H1 (cell line): Measurements from ENCODE around the gene MIPOL1. TPM values are rescaled to one million over a fixed set of nuclear protein-coding genes. Genes with fewer than 3 reads are reported as not detected.

Experiments
- KDM1A ChIP-seq: fragments of 200-600, 300-600 bp; sonication (generic); IDR thresholded peaks from 2 replicates; pipeline ENCODE4 v1.7.1; 2016; ENCODE audit warnings: mild to moderate bottlenecking, low read length, borderline replicate concordance
- POU5F1 ChIP-seq: IDR thresholded peaks from 2 replicates; pipeline ENCODE4 v1.6.1; 2011; ENCODE audit warnings: low read depth, mild to moderate bottlenecking, low read length, moderate library complexity
- RFX5 ChIP-seq: IDR thresholded peaks from 2 replicates; pipeline ENCODE4 v1.6.1; 2011; ENCODE audit warnings: low read depth, low read length, improper control_type of control experiment, borderline replicate concordance
- SIN3A ChIP-seq, 2 experiments: IDR thresholded peaks in 1 of 2; conservative IDR thresholded peaks in 1 of 2; 2 replicates each; pipeline ENCODE4 v1.6.1; 2011 to 2012; ENCODE audit warnings: low read length in 2 of 2, improper control_type of control experiment in 1 of 2, low read depth in 1 of 2, mild to moderate bottlenecking in 1 of 2
- SIX5 ChIP-seq: IDR thresholded peaks from 2 replicates; pipeline ENCODE4 v1.6.1; 2011; ENCODE audit warnings: mild to moderate bottlenecking, low read depth, low read length
- SRF ChIP-seq: IDR thresholded peaks from 2 replicates; pipeline ENCODE4 v1.6.1; 2011; ENCODE audit warnings: mild to moderate bottlenecking, low read depth, low read length, moderate library complexity
- SUZ12 ChIP-seq: fragments of 200-600 bp; sonication (generic); IDR thresholded peaks from 2 replicates; pipeline ENCODE4 v1.6.1; 2012; ENCODE audit warnings: mild to moderate bottlenecking, inconsistent platforms, low read length, moderate library complexity, mixed read lengths
- TAF7 ChIP-seq: optimal IDR thresholded peaks from 2 replicates; pipeline ENCODE3; 2011; ENCODE audit warnings: low read depth, mild to moderate bottlenecking, inconsistent platforms, low read length, moderate library complexity, borderline replicate concordance
- USF2 ChIP-seq: IDR thresholded peaks from 2 replicates; pipeline ENCODE4 v1.6.1; 2011; ENCODE audit warnings: low read length, improper control_type of control experiment
- polyA plus RNA-seq, 7 experiments: library from polyadenylated mRNA; depleted of rRNA in 3 of 7; stranded (reverse) in 5 of 7; unstranded in 2 of 7; fragments of >200 nt in 5 of 7; fragments of 200-250 nt in 2 of 7; gene quantifications; 1 replicate in 5 of 7; 2 replicates in 1 of 7; 4 replicates in 1 of 7; pipeline versions ENCODE4 v1.2.1 to v1.2.3, GENCODE V29; 2011 to 2013; ENCODE audit warnings: missing spikeins in 2 of 7, mixed read lengths in 2 of 7
- total RNA-seq: library from RNA; stranded (reverse); fragmentation: NEBNext Ultra II Directional; extraction: Animal tissue kit (Norgen Biotek cat#: 25700); gene quantifications from 2 replicates; pipeline ENCODE4 v1.2.1, GENCODE V29; 2021

MIPOL1 gene
- total and polyA plus RNA-seq, 2 of the 8 experiments (the other 6 are each of a cell fraction or from before 2014, with no cell fraction given): 2.8 to 23.9 TPM

DNA sequence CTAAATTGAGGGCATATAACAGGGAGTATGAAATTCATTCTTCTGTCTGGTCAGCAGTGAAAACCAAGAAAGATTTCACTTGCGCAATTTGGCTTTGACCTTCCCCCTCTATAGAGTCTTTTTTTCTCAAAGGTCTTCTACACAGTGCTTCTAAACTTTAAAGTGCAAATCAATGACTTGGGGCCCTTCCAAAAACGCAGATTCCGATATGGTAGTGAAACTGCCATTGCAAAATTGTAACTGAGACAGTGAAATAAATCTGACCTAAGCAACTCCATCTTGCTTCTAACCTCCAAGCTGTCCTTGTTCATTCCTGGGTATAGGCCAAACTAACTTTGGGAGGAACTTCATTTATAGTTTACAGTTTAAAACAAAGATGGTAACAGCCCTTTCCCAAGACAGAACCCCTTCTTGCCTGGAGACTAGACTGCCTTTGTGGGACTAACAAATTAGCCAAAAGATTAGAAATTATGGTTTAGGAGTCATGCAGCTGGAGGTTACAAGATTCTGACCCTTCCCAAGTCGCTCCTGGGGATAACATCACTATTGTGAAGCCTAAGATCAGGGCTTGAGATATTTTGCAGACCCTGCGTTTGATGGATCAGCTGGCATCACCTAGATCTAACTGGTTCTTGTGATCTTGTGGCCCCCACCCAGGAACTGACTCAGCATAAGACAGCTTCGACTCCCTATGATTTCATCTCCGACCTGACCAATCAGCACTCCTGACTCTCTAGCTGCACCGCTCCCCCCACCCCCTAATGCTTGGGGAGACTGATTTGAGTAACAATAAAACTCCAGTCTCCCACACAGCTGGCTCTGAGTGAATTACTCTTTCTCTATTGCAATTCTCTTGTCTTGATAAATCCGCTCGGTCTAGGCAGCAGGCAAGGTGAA lies 30.3 kb upstream of the MIPOL1 start (continued):
- no peak for TF ChIP-seq SRF
- no peak for TF ChIP-seq SIN3A (conservative IDR thresholded peaks at IDR 0.05 in 1 of 2, IDR thresholded peaks at IDR 0.05 in 1 of 2; ENCODE audit: low read depth in 1 of 2, low read length in 2 of 2)
- TF ChIP-seq POU5F1: no peak
- TF ChIP-seq TAF7: no peak
- no peak for TF ChIP-seq SIX5
- TF ChIP-seq KDM1A: no peak
- TF ChIP-seq RFX5: no peak
- no peak for TF ChIP-seq USF2
- TF ChIP-seq SUZ12: no peak
